H9 (cell line): ENCODE measurements around the gene HDAC3. TPM values are rescaled to one million over a fixed set of nuclear protein-coding genes. Genes with fewer than 3 reads are reported as not detected.

ENCODE experiments used
- DNase-seq: peaks from one replicate; pipeline ENCODE4 v3.0.0-alpha.2; 2017
- H2AFZ ChIP-seq: one replicate; pipeline ENCODE4 v1.6.1; 2013; ENCODE audit warnings: mild to moderate bottlenecking, low read length, control low read depth, moderate library complexity
- H2AK5ac ChIP-seq: 2 replicates; pipeline ENCODE4 v1.6.1; 2013; ENCODE audit warnings: low read length, control low read depth, mixed read lengths; ENCODE audit not compliant: insufficient read length
- H2BK120ac ChIP-seq: one replicate; pipeline ENCODE4 v1.6.1; 2013; ENCODE audit warnings: low read depth, mild to moderate bottlenecking, low read length, control low read depth, inconsistent platforms; ENCODE audit not compliant: poor library complexity, severe bottlenecking
- H2BK12ac ChIP-seq: 2 replicates; pipeline ENCODE4 v1.6.1; 2013; ENCODE audit warnings: low read length, control low read depth, mixed read lengths, low read depth; ENCODE audit not compliant: insufficient read length
- H2BK15ac ChIP-seq: 2 replicates; pipeline ENCODE4 v1.6.1; 2013; ENCODE audit warnings: low read depth, low read length, control low read depth
- H2BK20ac ChIP-seq: one replicate; pipeline ENCODE4 v1.6.1; 2013; ENCODE audit warnings: low read depth, mild to moderate bottlenecking, low read length, control low read depth, inconsistent platforms; ENCODE audit not compliant: poor library complexity, severe bottlenecking
- H2BK5ac ChIP-seq: 2 replicates; pipeline ENCODE4 v1.6.1; 2013; ENCODE audit warnings: low read length, control low read depth, mixed read lengths; ENCODE audit not compliant: insufficient read length
- H3K14ac ChIP-seq: 2 replicates; pipeline ENCODE4 v1.6.1; 2013; ENCODE audit warnings: low read length, control low read depth; ENCODE audit not compliant: insufficient read depth
- H3K18ac ChIP-seq: 2 replicates; pipeline ENCODE4 v1.6.1; 2013; ENCODE audit warnings: low read depth, mild to moderate bottlenecking, mixed read lengths, low read length, control low read depth; ENCODE audit not compliant: insufficient read length
- H3K23ac ChIP-seq: 2 replicates; pipeline ENCODE4 v1.6.1; 2013; ENCODE audit warnings: low read length, control low read depth, mixed read lengths, low read depth; ENCODE audit not compliant: insufficient read length
- H3K23me2 ChIP-seq: 2 replicates; pipeline ENCODE4 v1.6.1; 2013; ENCODE audit warnings: low read depth, mild to moderate bottlenecking, mixed read lengths, low read length, control low read depth; ENCODE audit not compliant: insufficient read length, poor library complexity, severe bottlenecking
- H3K27ac ChIP-seq: 2 replicates; pipeline ENCODE4 v1.5.1; 2013; ENCODE audit warnings: low read length, control low read depth, mixed read lengths, low read depth; ENCODE audit not compliant: insufficient read length
- H3K27me3 ChIP-seq: 2 replicates; pipeline ENCODE4 v1.6.1; 2013; ENCODE audit warnings: low read length, control low read depth, inconsistent platforms; ENCODE audit not compliant: insufficient read depth
- H3K4ac ChIP-seq: 2 replicates; pipeline ENCODE4 v1.6.1; 2013; ENCODE audit warnings: low read depth, mild to moderate bottlenecking, control low read depth, inconsistent platforms, low read length, moderate library complexity
- H3K4me1 ChIP-seq: 2 replicates; pipeline ENCODE4 v1.6.1; 2013; ENCODE audit warnings: low read length, control low read depth, inconsistent platforms; ENCODE audit not compliant: insufficient read depth
- H3K4me2 ChIP-seq: 2 replicates; pipeline ENCODE4 v1.6.1; 2013; ENCODE audit warnings: low read length, control low read depth, mixed read lengths; ENCODE audit not compliant: insufficient read length, insufficient read depth
- H3K56ac ChIP-seq: 2 replicates; pipeline ENCODE4 v1.6.1; 2013; ENCODE audit warnings: low read depth, mild to moderate bottlenecking, mixed read lengths, low read length, control low read depth; ENCODE audit not compliant: insufficient read length
- H3K79me1 ChIP-seq: 2 replicates; pipeline ENCODE4 v1.6.1; 2013; ENCODE audit warnings: low read depth, mild to moderate bottlenecking, moderate library complexity, low read length, control low read depth, inconsistent platforms; ENCODE audit not compliant: insufficient read depth, poor library complexity, severe bottlenecking
- H3K79me2 ChIP-seq: 2 replicates; pipeline ENCODE4 v1.6.1; 2013; ENCODE audit warnings: low read length, control low read depth, inconsistent platforms; ENCODE audit not compliant: insufficient read depth
- H3K9ac ChIP-seq: 2 replicates; pipeline ENCODE4 v1.6.1; 2013; ENCODE audit warnings: low read length, control low read depth, mixed read lengths; ENCODE audit not compliant: insufficient read length; ENCODE audit errors: extremely low read depth
- H3K9me3 ChIP-seq: one replicate; pipeline ENCODE4 v1.6.1; 2013; ENCODE audit warnings: low read depth, low read length, inconsistent platforms; ENCODE audit not compliant: control insufficient read depth
- H3T11ph ChIP-seq: one replicate; pipeline ENCODE4 v1.6.1; 2013; ENCODE audit warnings: mild to moderate bottlenecking, low read length, control low read depth, inconsistent platforms
- H4K20me1 ChIP-seq: one replicate; pipeline ENCODE4 v1.6.1; 2013; ENCODE audit not compliant: control insufficient read depth, insufficient read length, insufficient read depth
- H4K5ac ChIP-seq: 2 replicates; pipeline ENCODE4 v1.6.1; 2013; ENCODE audit warnings: low read depth, mild to moderate bottlenecking, mixed read lengths, low read length, control low read depth; ENCODE audit not compliant: insufficient read length
- H4K8ac ChIP-seq: replicated peaks from 2 replicates; pipeline ENCODE4 v1.6.1; 2013; ENCODE audit warnings: low read length, control low read depth, mixed read lengths, low read depth; ENCODE audit not compliant: insufficient read length
- H4K91ac ChIP-seq: 2 replicates; pipeline ENCODE4 v1.6.1; 2013; ENCODE audit warnings: low read depth, mild to moderate bottlenecking, moderate library complexity, mixed read lengths, low read length, control low read depth; ENCODE audit not compliant: insufficient read length
- H3K27ac Mint-ChIP-seq, 3 experiments: 2 replicates in 2 of 3; 3 replicates in 1 of 3; pipeline ENCODE4 v1.8.0; 2020 to 2021; ENCODE audit warnings: mixed read lengths in 3 of 3, mild to moderate bottlenecking in 1 of 3, moderate library complexity in 1 of 3
- H3K27me3 Mint-ChIP-seq: 2 replicates; pipeline ENCODE4 v1.8.0; 2021; ENCODE audit warnings: low read depth, mild to moderate bottlenecking, moderate library complexity, mixed read lengths
- H3K36me3 Mint-ChIP-seq, 3 experiments: 2 replicates in 2 of 3; 3 replicates in 1 of 3; pipeline ENCODE4 v1.8.0; 2020 to 2021; ENCODE audit warnings: low read depth in 3 of 3, mixed read lengths in 3 of 3; ENCODE audit not compliant: insufficient read depth in 1 of 3
- H3K4me1 Mint-ChIP-seq, 2 experiments: 2 replicates each; pipeline ENCODE4 v1.8.0; 2020; ENCODE audit warnings: mixed read lengths in 2 of 2
- H3K4me3 Mint-ChIP-seq, 2 experiments: 2 replicates in 1 of 2; 3 replicates in 1 of 2; pipeline ENCODE4 v1.8.0; 2020 to 2021; ENCODE audit warnings: mild to moderate bottlenecking in 2 of 2, mixed read lengths in 2 of 2, moderate library complexity in 1 of 2
- H3K9me3 Mint-ChIP-seq, 2 experiments: 2 replicates in 1 of 2; 3 replicates in 1 of 2; pipeline ENCODE4 v1.8.0; 2020; ENCODE audit warnings: mild to moderate bottlenecking in 2 of 2, mixed read lengths in 2 of 2, moderate library complexity in 1 of 2
- WGBS: extraction: QIAGEN DNeasy Blood & Tissue Kit; methylation state at CpG from one replicate; pipeline ENCODE4 v1.1.7; 2013; ENCODE audit warnings: missing lambda C conversion rate, low lambda C conversion rate, mixed read lengths; ENCODE audit not compliant: insufficient read length; ENCODE audit errors: extremely low coverage; 5-methylcytosine and 5-hydroxymethylcytosine counted together
- total RNA-seq: library from RNA; stranded (reverse); gene quantifications from 2 replicates; pipeline ENCODE4 v1.2.1, GENCODE V29; 2021
- TF ChIP-seq, protein P1 (sequence below): fragments of 200-600 bp; sonication (generic); conservative IDR thresholded peaks from 3 replicates; pipeline ENCODE4 v1.8.0; 2021; ENCODE audit warnings: antibody characterized with exemption, mild to moderate bottlenecking

Gene HDAC3
- total RNA-seq, 1 experiment from 2014 or later, result 98.3 TPM

DNA sequence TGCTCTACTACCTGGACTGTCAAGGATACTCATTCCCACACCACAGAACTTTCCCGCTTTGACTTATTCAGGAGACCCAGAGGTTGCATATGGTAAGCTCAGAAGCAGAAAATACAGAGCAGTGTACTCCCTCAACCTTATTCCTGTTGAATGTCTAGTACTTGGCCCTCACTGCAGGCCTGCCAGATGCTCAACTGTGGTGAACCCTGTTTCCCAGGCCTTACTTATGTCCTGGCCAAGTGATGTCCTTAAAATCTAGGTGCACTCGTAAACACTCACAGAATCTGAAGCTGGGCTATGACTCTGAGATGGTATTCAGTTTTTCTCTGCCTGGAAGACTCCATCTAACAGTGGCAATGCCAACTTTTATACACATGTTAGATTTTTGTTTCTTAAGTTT lies 38.8 kb downstream of the HDAC3 start:
- no peak overlapping the region for H4K91ac ChIP-seq
- no peak for DNase-seq
- no peak overlapping the region for H2AFZ ChIP-seq
- Mint-ChIP-seq H3K4me3 (no peak overlapping the region), H3K27me3 (no peaks in the 10 kb centered on the region), H3K9me3 (no peaks in the 10 kb centered on the region), H3K27ac (no peak overlapping the region), H3K4me1 (peaks cover 2 to 4% of the 10 kb centered on the region in 2 experiments; a peak in 1 of 4 replicates), H3K36me3 (peaks cover 0 to 4% (median 2%) of the 10 kb centered on the region in 3 experiments; a peak in 1 of 7 replicates)
- no peak overlapping the region for H2BK120ac ChIP-seq
- H2AK5ac ChIP-seq, result no peak overlapping the region
- H3K79me1 ChIP-seq, result peaks cover 3% of the 10 kb centered on the region
- TF ChIP-seq, protein P1, sequence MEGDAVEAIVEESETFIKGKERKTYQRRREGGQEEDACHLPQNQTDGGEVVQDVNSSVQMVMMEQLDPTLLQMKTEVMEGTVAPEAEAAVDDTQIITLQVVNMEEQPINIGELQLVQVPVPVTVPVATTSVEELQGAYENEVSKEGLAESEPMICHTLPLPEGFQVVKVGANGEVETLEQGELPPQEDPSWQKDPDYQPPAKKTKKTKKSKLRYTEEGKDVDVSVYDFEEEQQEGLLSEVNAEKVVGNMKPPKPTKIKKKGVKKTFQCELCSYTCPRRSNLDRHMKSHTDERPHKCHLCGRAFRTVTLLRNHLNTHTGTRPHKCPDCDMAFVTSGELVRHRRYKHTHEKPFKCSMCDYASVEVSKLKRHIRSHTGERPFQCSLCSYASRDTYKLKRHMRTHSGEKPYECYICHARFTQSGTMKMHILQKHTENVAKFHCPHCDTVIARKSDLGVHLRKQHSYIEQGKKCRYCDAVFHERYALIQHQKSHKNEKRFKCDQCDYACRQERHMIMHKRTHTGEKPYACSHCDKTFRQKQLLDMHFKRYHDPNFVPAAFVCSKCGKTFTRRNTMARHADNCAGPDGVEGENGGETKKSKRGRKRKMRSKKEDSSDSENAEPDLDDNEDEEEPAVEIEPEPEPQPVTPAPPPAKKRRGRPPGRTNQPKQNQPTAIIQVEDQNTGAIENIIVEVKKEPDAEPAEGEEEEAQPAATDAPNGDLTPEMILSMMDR, result no peak
- no peak overlapping the region for H4K5ac ChIP-seq
- no peaks in the 10 kb centered on the region for H3K4me1 ChIP-seq
- no peak overlapping the region for H3K4me2 ChIP-seq
- no peak overlapping the region for H3K23ac ChIP-seq
- no peak overlapping the region for H2BK20ac ChIP-seq
- no peak overlapping the region for H3T11ph ChIP-seq
- no peak overlapping the region for H2BK15ac ChIP-seq
- no CpG with 5 or more reads among the region's 2 CpGs for WGBS
- no peak overlapping the region for H2BK12ac ChIP-seq
- H3K56ac ChIP-seq, result no peak overlapping the region
- H3K18ac ChIP-seq, result no peak overlapping the region
- H3K23me2 ChIP-seq, result no peaks in the 10 kb centered on the region
- no peaks in the 10 kb centered on the region for H4K20me1 ChIP-seq
- H3K79me2 ChIP-seq, result peaks cover 8% of the 10 kb centered on the region; the same call in 1 of the 2 replicates
- no peaks in the 10 kb centered on the region for H3K27me3 ChIP-seq
- no peak overlapping the region for H3K27ac ChIP-seq
- H3K14ac ChIP-seq, result no peak overlapping the region
- no peak overlapping the region for H2BK5ac ChIP-seq
- no peaks in the 10 kb centered on the region for H3K9me3 ChIP-seq
- H3K4ac ChIP-seq, result no peak overlapping the region
- H3K9ac ChIP-seq, result no peak overlapping the region
- H4K8ac ChIP-seq, result no peak overlapping the region
